Peyer's patch (tissue), 4 donors: ENCODE data around the gene PCDHGA6.

ENCODE experiments used
- CTCF ChIP-seq, 6 experiments: fragments of 450-650 bp in 4 of 6; fragments of 200-600 bp in 2 of 6; sonication (generic) in 1 of 6; IDR thresholded peaks; one replicate each; pipeline ENCODE4 v1.5.1; 2017 to 2019; ENCODE audit warnings: antibody characterized with exemption in 6 of 6, mild to moderate bottlenecking in 3 of 6, moderate library complexity in 1 of 6
- POLR2A ChIP-seq, 2 donors: fragments of 450-650 bp; IDR thresholded peaks; one replicate each; pipeline ENCODE4 v1.5.1; 2017; ENCODE audit warnings: antibody characterized with exemption in 2 of 2, mild to moderate bottlenecking in 2 of 2, moderate library complexity in 2 of 2

- TF ChIP-seq CTCF (IDR thresholded peaks at IDR 0.05) (no peak), POLR2A (IDR thresholded peaks at IDR 0.05) (no peak)
Measured at GRCh38 chr5:141399555-141400258, 26.0 kb downstream of the PCDHGA6 start.
